ENCODE results near the gene DIAPH3.

Gene DIAPH3

DNA sequence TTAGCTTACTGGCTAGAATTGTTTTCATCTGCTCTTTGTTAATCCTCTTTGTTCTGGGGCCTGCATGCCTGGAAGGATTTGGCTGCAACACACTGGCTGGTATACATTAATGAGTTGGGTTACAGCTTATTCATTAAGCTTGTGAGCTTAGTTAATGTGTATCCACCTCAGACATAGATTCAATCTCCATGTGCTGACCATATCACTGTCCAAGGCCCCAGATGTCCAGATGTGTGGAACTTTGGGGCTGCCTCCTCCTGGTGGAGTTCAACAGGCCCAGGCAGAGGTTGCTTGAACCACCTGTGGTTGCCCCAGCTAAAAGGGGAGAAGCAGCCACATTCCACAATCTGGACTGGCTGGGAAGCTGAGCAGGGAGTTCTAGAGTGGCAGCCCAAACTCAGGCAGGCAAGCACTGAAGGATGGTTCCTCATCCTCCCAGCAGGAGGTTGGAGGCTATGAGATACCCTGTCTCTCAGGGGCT lies 5.4 kb downstream of the DIAPH3 start:
- DNase-seq (ENCODE audit: low read depth in 1 of 2, low spot score in 1 of 2) = no peak

DNA sequence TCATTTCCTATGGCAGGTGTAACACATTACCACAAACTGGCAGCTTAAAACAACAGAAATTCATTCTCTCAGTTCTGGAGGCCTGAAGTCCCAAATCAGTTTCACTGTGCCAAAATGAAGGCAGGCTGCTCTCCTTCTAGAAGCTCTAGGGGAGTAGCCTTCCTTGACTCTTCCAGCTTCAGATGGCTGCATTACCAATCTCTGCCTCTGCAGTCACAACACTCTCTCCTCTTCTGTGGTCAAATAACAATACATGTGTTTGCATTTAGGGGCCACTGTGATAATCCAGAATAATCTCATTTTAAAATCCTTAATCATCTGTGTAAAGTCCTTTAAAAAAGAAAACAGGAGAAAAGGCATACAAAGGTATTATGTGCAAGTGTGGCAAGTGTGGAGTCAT lies 7.8 kb downstream of the DIAPH3 start:
- no peak for DNase-seq (ENCODE audit: low read depth in 1 of 2, low spot score in 1 of 2)

DNA sequence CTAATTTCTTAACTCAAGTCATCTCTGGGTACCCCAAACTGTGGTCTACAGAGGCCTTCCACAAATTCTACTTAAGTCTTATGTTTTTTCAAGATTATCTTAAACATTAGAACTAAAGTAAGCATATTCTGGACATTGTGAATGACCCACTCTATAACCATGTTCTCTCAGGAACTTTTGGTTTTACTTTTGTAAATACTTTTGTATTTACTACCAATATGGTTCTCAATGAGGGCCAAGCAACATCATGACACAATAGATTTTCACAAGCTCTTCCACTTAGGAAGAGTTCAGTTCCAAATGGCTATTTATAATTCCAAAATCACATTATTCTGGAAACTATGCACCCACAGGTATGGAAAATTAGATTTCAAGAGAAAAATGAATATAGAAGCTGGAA lies 10.8 kb downstream of the DIAPH3 start:
- DNase-seq (ENCODE audit: low read depth in 1 of 2, low spot score in 1 of 2) = no peak

DNA sequence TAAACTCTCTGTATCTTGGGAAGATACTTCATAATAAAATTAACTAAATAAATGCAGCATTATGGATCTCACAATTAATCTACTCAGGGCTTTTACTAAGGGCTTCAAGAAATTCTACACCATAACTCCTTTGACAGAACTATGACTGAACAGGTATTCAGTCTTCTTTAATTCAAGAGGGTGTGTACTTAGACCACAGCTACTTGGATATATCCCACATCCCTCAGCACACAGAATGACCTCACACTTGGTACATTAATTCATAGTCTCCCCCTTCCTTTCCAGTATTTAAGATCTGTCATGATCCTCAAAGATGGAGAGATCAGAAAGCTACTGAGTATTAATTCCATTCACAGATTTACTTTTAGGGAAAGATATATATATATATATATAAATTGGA lies 11.6 kb downstream of the DIAPH3 start:
- no peak for DNase-seq (ENCODE audit: low read depth in 1 of 2, low spot score in 1 of 2)

DNA sequence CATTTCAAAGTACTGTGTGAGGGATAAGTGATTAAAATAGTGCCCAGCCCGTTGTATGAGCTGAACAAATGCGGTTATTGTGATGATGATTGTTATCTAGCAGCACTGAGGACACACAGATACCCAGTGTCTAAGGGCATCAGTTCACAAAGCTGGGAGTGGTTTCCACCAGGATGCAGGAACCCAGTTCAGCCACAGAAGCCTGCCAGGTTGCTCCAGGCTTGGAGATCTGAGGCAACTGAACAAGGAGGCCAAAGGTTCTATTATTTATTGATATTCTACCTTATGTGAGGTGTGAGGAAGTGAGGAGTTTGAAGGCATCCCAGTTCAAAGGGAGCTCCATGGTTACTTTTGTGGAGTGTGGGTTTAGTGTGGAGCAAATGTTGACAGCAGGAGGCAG lies 13.2 kb downstream of the DIAPH3 start:
- no peak for DNase-seq (ENCODE audit: low read depth in 1 of 2, low spot score in 1 of 2)

DNA sequence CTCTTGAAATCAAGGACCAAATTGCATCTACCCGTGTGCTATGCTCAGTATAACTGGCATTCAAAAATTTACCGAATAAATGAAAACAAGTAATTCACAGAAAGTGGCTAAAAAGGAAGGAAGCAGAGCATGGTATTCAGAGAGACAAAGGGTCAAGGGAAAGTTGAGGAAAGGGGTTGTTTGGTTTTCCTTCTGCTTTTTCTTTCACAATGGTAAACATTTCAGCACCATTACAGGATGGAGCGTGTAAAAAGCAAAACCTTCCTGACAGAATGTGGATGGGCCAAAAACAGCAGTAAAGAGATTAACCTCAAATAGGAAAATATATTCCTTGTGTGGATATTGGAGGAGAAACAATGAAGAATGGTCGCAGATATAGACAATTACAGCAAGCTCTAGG lies 14.8 kb downstream of the DIAPH3 start:
- DNase-seq (ENCODE audit: low read depth in 1 of 2, low spot score in 1 of 2) = no peak

DNA sequence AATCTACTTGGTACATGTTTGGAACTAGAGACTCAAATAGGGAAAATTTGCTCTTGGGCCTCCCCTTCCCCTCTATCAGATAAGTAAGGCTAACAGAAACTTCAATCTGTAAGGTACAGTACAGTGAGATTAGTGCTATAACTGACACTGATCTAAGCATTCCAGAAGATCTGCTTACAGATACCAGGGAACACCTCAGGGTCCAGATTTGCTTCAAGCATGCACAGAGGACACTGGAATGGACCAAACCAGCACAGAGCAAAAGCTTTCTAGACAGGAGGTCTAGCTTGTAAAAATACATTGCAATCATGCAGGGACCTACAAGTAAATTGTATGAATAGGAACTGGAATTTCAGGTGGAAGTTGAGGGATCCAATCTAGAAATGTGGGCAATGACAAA lies 16.4 kb downstream of the DIAPH3 start:
- no peak for DNase-seq (ENCODE audit: low read depth in 1 of 2, low spot score in 1 of 2)

DNA sequence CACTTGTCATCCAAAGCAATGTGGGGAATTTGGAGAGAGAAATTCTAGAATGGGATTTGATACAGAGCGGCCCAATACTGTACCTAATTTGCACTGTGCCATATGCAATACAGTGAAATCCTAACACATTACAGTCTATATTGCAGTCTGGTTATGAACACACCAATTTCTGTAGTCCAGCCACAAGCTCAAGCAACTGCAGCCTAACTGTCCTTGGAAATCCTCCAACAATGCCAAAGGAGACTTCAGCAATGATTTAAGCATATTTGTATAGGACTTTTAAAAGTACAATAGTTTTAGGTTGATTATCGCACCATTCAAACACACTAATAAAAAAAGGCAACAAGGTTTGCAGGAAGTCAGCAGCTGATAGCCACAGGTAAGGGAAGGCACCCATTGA lies 17.3 kb downstream of the DIAPH3 start:
- no peak for DNase-seq (ENCODE audit: low read depth in 1 of 2, low spot score in 1 of 2)

DNA sequence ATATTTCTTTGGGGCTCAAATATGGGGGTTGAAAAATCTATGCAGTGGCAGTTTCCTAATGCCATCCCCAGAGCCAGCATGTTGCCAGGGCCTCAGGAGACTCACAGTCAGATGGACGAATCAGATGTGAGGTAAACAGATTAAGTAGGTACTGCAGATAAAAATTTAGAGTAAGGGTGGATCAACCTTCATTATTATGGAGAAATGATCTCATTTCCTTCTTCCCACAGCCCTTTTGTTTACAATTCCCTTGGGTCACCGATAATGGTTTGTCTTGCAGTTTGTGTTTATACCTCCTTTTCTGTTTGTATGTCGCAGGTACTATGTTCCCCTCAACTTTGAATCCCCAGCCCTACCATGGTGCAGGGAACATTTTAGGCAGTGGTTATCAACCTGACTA lies 20.0 kb downstream of the DIAPH3 start:
- no peak for DNase-seq (ENCODE audit: low read depth in 1 of 2, low spot score in 1 of 2)

DNA sequence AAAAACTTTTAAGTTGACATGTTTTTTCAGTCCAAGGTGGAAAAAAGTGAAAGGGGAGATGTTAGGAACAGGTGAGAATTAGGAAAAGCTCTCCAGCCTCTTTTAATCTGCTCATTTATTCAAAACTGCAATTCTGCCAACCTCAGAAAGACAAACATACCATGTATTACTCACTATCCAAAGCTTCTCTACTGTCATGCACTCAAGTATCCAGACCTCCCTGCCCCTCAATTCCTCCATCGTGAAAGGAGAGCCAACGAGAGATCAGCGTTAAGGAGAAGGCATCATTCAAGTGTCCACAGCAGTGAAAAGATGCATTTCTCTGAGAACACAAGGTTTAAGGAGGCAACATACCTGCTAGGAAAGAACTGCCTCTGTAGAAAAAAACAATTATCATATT lies 24.5 kb downstream of the DIAPH3 start:
- DNase-seq (ENCODE audit: low read depth in 1 of 2, low spot score in 1 of 2) = no peak

DNA sequence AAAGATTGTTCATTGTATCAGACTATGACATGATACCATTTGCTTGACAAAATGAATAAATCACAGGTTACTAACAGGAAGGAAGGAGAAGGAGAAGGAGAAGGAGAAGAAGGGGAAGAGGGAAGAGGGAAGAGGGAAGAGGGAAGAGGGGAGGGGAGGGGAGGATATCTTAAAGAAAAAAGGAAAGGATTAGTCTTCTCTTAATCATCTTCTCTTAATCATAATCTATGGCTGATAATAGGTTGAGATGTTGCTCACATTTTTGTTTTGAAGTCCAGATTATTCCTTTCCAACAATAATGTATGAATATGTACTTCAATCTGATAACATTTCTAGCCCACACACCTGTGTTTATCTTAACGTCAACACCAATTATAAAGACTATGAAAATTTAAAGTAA lies 25.1 kb downstream of the DIAPH3 start:
- no peak for DNase-seq (ENCODE audit: low read depth in 1 of 2, low spot score in 1 of 2)

DNA sequence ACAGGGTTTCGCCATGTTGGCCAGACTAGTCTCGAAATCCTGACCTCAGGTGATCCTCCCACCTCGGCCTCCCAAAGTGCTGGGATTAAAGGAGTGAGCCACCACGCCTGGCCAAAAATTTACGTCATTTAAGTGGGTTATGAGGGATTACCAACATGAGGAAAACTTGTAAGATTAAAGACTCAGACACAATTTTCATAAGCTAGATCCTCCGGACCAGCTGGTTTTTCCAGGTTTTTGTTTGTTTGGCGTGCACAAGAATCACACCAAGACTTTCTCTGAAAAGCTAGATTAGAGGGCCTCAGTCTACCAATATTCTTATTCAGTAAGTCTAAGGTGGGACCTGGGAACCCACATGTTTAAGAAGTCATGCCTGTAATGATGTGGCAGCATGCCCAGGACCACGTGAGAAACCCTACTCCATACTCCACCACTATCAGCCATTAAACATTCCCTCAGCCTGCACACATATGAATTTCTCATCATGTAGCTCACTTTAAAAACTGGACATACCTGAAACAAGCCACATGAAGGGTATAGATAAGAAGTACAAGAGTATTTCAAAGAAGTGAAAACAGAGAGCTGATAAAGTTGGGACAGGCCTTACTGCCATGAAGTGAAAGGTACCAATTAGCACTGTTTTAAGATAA lies 25.7 kb downstream of the DIAPH3 start:
- DNase-seq (ENCODE audit: low read depth in 1 of 2, low spot score in 1 of 2) = no peak

DNA sequence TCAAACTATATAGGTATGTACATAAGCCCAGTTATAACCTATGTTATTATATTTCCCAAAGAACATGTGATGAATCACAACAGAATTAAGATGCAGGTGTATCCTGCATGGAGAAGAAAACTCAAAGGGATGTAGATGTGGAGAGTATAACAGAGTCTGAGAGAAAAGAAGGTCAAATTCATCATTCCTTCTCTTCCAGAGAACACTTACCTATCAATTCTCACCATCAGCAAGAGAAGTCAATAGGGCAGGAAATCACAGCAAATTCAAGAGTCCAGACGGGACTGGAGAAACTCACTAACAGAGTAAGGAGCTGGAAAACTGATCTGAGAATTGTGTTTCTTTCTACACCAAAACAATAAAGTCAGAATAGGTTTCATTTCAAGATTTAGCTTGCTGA lies 28.4 kb downstream of the DIAPH3 start:
- no peak for DNase-seq (ENCODE audit: low read depth in 1 of 2, low spot score in 1 of 2)

DNA sequence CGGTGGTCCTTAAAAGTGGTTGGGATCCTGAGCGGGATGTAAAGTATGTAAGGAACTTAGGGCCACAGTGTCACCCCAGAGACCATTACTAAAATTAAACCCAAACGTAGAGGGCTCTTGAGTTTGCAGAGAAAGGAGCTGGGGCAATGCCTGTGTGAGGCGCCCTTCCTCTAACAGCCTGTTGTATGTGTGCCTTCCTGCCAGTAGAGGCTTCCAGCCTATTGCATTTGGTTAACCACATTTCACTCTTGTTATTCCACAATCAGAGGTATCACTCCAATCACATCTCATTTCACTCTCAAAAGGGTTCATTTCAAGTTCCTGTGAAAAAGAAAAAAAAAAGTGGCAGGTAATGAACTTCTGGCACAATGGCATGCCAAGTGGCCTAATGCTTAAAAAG lies 29.4 kb downstream of the DIAPH3 start:
- DNase-seq (ENCODE audit: low read depth in 1 of 2, low spot score in 1 of 2) = no peak

DNA sequence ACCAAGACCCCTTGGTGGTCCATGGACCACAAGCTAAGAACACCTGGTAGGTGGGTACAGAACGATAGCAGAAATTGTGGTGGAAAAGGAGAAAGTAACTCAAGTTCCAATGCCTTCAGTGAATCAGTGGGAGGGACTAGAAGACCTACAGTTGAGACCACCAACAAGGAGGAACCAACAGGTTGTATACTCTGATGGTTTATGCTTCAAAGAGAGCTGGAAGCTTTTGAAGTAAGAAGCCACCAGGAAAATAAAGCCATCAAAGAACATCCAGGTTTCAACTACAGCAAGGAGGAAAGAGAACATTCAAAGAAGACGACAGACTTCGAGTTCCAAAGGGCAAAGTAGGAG lies 42.4 kb downstream of the DIAPH3 start:
- DNase-seq (ENCODE audit: low read depth in 1 of 2, low spot score in 1 of 2) = no peak

DNA sequence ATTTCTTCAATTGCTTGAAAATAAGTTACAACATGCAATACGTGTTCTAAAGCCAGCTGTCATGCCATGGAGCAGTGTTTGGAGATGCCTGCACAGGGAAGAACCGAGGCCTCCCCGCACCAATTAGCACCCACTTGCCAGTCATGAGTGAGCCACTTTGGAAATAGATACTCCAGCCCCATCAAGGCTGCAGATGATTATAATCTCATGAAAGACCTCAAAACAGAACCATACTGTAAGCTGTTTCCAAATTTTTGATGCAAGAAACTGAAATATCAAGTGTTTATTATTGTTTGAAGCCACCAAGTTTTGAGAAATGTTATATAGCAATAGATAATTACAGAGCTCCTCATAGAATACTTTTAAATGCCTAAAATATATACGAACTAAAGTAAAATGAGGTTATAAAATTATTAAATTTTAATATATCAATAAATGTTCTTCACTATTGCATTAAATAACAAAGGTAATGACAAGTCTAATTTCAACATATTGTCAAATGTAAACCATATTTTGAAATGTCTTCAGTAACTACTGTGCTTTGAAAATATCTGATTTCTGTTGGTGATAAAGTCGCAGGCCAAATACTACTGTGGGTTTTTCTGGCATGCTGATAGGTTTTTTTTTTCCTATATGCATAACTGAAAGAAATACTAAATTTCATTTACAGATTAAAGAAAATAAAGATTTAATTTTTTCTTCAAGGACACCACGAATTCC lies 43.0 kb downstream of the DIAPH3 start:
- no peak for DNase-seq (ENCODE audit: low read depth in 1 of 2, low spot score in 1 of 2)

DNA sequence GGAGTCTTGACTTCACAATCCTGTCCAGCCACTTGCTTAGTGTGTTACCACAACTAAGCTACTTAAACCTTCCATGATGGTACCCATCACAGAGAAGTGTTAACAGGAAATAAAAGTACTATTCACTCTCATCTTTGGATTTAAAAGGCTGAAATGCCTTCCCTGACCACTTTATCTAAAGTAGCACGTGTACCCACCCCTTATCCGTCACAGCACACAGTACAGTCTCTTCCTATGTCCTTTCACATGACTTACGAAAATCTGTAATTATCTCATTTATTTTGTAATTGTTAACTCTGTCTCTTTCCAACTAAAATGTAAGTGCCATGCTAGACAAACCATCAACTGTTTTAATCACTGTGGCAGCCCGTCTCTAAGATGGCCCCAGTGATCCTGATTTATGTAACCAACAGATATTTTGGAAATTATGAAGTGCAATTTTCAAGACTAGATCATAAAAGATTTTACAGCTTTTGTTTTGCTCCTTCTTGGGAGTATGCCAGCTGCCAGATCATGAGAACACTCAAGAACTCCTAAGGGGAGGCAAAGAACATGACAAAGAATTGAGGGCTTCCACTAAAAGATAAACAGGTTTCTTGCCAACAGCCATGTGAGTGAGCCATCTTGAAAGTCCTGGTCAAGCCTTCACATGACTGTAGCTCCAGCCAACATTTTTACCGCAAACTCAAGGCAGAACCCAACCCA lies 44.9 kb downstream of the DIAPH3 start:
- no peak for DNase-seq (ENCODE audit: low read depth in 1 of 2, low spot score in 1 of 2)

DNA sequence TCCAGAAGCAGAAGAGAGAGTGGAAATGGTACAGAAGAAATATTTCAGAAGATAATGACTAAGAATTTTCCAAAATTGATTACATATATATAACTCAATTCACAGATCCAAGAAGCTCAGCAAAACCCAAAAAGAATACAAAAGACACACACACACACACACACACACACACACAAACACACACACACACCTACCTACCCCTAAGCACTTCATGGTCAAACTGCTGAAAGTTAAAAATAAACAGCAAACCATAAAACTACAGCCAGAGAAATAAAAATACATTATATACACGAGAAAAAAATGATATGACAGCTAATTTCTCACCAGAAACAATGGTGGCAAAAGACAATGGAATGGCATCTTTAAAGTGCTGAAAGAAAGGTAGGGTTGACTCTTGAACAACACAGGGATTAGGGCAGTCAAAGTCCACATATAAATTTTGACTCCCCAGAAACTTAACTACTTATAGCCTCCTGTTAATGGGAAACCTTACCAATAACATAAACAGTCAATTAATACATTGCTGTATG lies 49.2 kb downstream of the DIAPH3 start:
- DNase-seq (ENCODE audit: low read depth in 1 of 2, low spot score in 1 of 2) = no peak

DNA sequence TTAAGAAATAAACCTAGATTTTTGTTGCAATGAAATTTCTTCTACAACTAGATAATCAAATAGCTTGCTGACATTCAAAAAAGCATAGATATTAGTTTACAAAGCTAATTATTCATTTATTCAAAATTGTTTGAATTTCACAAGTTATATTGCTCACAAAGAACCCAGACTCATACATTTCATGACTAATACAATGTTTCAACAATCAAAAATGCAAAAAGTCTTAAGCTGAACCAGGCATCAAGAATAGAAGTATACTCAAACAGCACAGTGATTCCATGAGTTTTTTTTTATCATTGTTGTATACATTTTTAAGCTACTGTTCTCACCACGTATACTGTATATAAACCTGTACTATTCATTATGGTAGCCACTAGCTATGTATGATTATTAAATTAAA lies 51.0 kb downstream of the DIAPH3 start:
- no peak for DNase-seq (ENCODE audit: low read depth in 1 of 2, low spot score in 1 of 2)

DNA sequence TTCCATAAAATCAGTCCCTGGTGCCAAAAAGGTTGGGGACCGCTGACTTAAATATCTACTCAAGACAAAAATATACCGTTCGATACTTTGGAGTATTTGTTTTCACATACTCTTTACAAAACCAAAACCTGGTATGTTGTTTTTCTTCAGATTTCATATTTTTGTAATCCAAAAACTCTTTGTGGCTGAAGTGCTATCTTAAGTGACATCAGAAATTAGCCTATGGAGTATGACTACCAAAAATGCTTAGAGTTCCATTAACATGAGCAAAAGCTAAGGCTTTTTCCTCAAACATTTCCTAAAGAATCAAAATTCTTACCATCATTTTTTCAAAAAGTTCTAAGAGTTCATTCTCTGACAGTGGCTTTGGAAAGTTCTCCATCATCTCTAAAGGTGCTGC lies 52.0 kb downstream of the DIAPH3 start:
- DNase-seq (ENCODE audit: low read depth in 1 of 2, low spot score in 1 of 2) = no peak

DNA sequence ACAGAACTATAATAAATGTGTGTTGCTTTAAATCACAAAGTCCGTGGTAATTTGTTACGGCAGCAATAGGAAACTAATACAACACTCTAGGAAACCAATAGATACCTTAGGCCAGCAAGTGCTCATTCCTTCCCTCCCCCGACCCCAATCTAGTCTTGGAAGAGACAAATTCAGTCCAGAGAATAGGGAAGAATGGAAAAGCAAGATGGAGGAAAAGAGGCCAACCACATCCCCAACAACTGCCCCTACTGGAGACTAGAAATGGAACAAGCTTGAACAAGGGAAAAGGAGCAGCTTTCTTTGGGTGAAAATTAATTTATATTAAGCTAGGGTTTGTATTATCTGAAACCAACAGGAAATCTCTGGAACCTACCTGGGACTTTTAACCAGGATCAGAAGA lies 54.4 kb downstream of the DIAPH3 start:
- no peak for DNase-seq (ENCODE audit: low read depth in 1 of 2, low spot score in 1 of 2)

DNA sequence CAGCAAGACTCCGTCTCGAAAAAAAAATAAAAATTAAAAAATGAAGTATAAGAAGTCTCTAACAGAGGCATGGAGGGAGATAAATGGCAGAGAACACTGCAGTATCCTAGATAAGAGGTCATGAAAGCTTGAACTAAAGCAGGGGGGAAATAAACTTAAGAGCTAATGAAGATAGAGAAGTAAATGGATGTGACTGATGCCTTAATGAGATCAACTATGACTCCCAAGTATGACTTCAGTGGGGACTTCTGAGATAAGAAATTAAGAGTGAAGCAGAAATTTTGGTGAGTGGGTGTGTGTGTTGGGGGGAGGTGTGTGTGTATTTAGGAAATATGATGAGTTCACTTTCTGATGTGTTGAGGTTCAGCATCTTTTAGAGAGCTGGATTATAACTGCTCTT lies 55.1 kb downstream of the DIAPH3 start:
- DNase-seq (ENCODE audit: low read depth in 1 of 2, low spot score in 1 of 2) = no peak

Measured in activated T-helper 1 cell treated with anti-CD3 and anti-CD28 coated beads, Interleukin-2, amount 50 U/mL, for 16 hours (primary cell).